GM23248 (cell line): ENCODE results near the gene VSIG10.

Source experiments
- EZH2 ChIP-seq: fragments of 200-600 bp; sonication (generic); IDR thresholded peaks from 2 replicates; pipeline ENCODE4 v1.6.1; 2018; ENCODE audit warnings: antibody characterized with exemption, mild to moderate bottlenecking; ENCODE audit not compliant: insufficient read depth, poor library complexity, severe bottlenecking
- EZH2phosphoT487 ChIP-seq: fragments of 200-600 bp; sonication (generic); IDR thresholded peaks from 2 replicates; pipeline ENCODE4 v1.6.1; 2018; ENCODE audit warnings: antibody characterized with exemption, moderate library complexity, mild to moderate bottlenecking, low read depth; ENCODE audit not compliant: insufficient read depth

DNA sequence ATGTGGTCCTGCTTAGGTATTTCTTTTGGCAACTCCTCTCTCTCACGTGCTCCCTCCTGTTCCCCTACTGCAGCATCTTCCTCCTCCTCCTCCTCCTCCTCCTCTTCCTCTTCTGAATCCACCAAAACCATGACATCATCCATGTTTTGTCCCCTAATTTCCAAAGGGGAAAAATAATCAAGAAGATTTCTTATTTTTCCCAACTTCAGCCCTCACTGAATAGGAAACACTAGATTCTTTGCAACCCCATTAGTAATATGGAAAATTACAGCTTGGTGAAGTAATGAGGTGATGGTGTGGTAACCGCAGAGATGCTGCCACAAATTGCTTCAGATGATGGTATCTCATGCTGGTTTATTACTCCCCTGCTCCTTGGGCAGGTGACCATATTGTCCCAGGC lies 35.4 kb downstream of the VSIG10 start:
- TF ChIP-seq EZH2, result no peak
- no peak for TF ChIP-seq EZH2phosphoT487
